ENCODE data around the gene PTPRE.

The PTPRE gene

GRCh38 chr10:128049226-128050120 lies 142.6 kb downstream of the PTPRE start:
- no peak for DNase-seq

- no peak for DNase-seq
These were observed 143.2 kb downstream of the PTPRE start for GRCh38 chr10:128050121-128050516.

- no peak for DNase-seq
These were observed 144.0 kb downstream of the PTPRE start for GRCh38 chr10:128050936-128051335.

GRCh38 chr10:128051548-128051947 lies 144.6 kb downstream of the PTPRE start:
- no peak for DNase-seq

GRCh38 chr10:128052696-128053095 lies 145.8 kb downstream of the PTPRE start:
- no peak for DNase-seq

- DNase-seq, result no peak
These were observed 146.5 kb downstream of the PTPRE start for GRCh38 chr10:128053356-128053755.

GRCh38 chr10:128054163-128054970 lies 147.5 kb downstream of the PTPRE start:
- DNase-seq, result no peak

- DNase-seq, result no peak
These were observed 148.4 kb downstream of the PTPRE start for GRCh38 chr10:128055061-128055868.

GRCh38 chr10:128056303-128057050 lies 149.6 kb downstream of the PTPRE start:
- no peak for DNase-seq

- no peak for DNase-seq
These were observed 151.3 kb downstream of the PTPRE start for GRCh38 chr10:128058106-128058749.

GRCh38 chr10:128058750-128059134 lies 151.8 kb downstream of the PTPRE start:
- DNase-seq, result no peak

GRCh38 chr10:128059266-128059981 lies 152.5 kb downstream of the PTPRE start:
- DNase-seq, result no peak

GRCh38 chr10:128059982-128060293 lies 153.0 kb downstream of the PTPRE start:
- no peak for DNase-seq

GRCh38 chr10:128060341-128061250 lies 153.7 kb downstream of the PTPRE start:
- no peak for DNase-seq

- no peak for DNase-seq
These were observed 154.7 kb downstream of the PTPRE start for GRCh38 chr10:128061306-128062300.

GRCh38 chr10:128062331-128062880 lies 155.5 kb downstream of the PTPRE start:
- DNase-seq, result no peak

GRCh38 chr10:128062881-128063563 lies 156.1 kb downstream of the PTPRE start:
- DNase-seq, result no peak

- no peak for DNase-seq
These were observed 156.8 kb downstream of the PTPRE start for GRCh38 chr10:128063736-128064107.

Measured in SHP77 treated with DMSO at 0.1 percent for 48 hours (cell line).